Astrocyte (in vitro differentiated cells and primary cell): ENCODE measurements around the gene CHST15.

Experiments used
- CTCF ChIP-seq: IDR thresholded peaks from 2 replicates; pipeline ENCODE4 v1.5.1; 2011; ENCODE audit warnings: low read depth, mild to moderate bottlenecking, inconsistent platforms, low read length, moderate library complexity; ENCODE audit not compliant: insufficient read depth
- EZH2 ChIP-seq: IDR thresholded peaks from 2 replicates; pipeline ENCODE4 v1.6.1; 2012; ENCODE audit warnings: mild to moderate bottlenecking, low read length, inconsistent platforms; ENCODE audit not compliant: insufficient read depth

- no peak for TF ChIP-seq CTCF
- no peak for TF ChIP-seq EZH2
Observed at GRCh38 chr10:123962756-123963530, 130.5 kb downstream of the CHST15 start.
